ENCODE results near the gene RHOB. TPM values are rescaled to one million over a fixed set of nuclear protein-coding genes. Genes with fewer than 3 reads are reported as not detected.

Gene RHOB
- total and polyA plus RNA-seq, 2 donors (not counting 1 experiment from before 2014, with no cell fraction given): 63.0 to 1,037 TPM

GRCh38 chr2:20444993-20445910, 1.6 kb upstream of the RHOB start:
- intact Hi-C loops (cut with micrococcal nuclease): loop anchor here (5.0 to 10.0 kb wide), 6 partner anchors 33 to 1883 kb away; partner anchors contain the start of genes RDH14, TTC32 and WDR35

More at GRCh38 chr2:20444993-20445910, 1.6 kb upstream of the RHOB start:
- Histone ChIP-seq H3K9me3 (ENCODE audit: control extremely low read depth in 1 of 3, control insufficient read depth in 2 of 3, insufficient read depth in 1 of 3, low read length in 2 of 3) (peaks cover 0 to 8% (median 0%) of the 10 kb centered on the region in 3 donors), H2AFZ (ENCODE audit: insufficient read depth, low read depth, low read length, poor library complexity, severe bottlenecking) (no peak overlapping the region), H3K36me3 (replicated peaks in 1 of 2; ENCODE audit: control extremely low read depth in 1 of 2, control insufficient read depth in 1 of 2, extremely low read depth in 1 of 2, insufficient read depth in 2 of 2, low read length in 1 of 2) (no peaks in the 10 kb centered on the region), H3K4me2 (replicated peaks; ENCODE audit: low read depth, low read length, poor library complexity, severe bottlenecking) (no peak overlapping the region), H3K9ac (ENCODE audit: low read length) (no peak overlapping the region), H3K79me2 (ENCODE audit: control insufficient read depth, insufficient read depth, low read length) (peaks cover 12% of the 10 kb centered on the region), H3K4me1 (ENCODE audit: control insufficient read depth in 2 of 2, insufficient read depth in 2 of 2, low read length in 2 of 2) (peaks cover 15 to 20% of the 10 kb centered on the region in 2 donors), H4K20me1 (ENCODE audit: control insufficient read depth, insufficient read depth, low read length, poor library complexity, severe bottlenecking) (peaks cover 22% of the 10 kb centered on the region), H3K27me3 (replicated peaks in 1 of 4; ENCODE audit: control extremely low read depth in 1 of 4, control insufficient read depth in 3 of 4, insufficient read depth in 4 of 4, low read length in 3 of 4) (peaks cover 0 to 21% (median 7%) of the 10 kb centered on the region in 4 experiments), H3K4me3 (ENCODE audit: control extremely low read depth in 1 of 5, extremely low read depth in 1 of 5, insufficient read depth in 1 of 5, low read depth in 2 of 5, low read length in 4 of 5) (no peak overlapping the region), H3K27ac (ENCODE audit: low read length in 2 of 2) (no peak overlapping the region)
- ChIA-PET CTCF (interaction anchor here (0.6 to 5.2 kb wide), 17 partner anchors 8 to 518 kb away, joined by 3 to 114 read pairs (median 10); partner anchors contain the start of gene HS1BP3), POLR2A (interaction anchor here (0.6 to 2.0 kb wide), 5 partner anchors 16 to 231 kb away, joined by 5 to 16 read pairs (median 9); no protein-coding TSS in a partner anchor)
- Mint-ChIP-seq H3K4me3 (no peak overlapping the region), H3K27me3 (peaks cover 14% of the 10 kb centered on the region), H3K4me1 (peaks cover 18% of the 10 kb centered on the region), H3K9me3 (ENCODE audit: insufficient read depth) (no peaks in the 10 kb centered on the region), H3K27ac (no peak overlapping the region)
- TF ChIP-seq EZH2 (IDR thresholded peaks at IDR 0.05; ENCODE audit: borderline replicate concordance, insufficient read depth, low read depth, low read length, poor library complexity, severe bottlenecking): no peak
- TF ChIP-seq, protein P1, sequence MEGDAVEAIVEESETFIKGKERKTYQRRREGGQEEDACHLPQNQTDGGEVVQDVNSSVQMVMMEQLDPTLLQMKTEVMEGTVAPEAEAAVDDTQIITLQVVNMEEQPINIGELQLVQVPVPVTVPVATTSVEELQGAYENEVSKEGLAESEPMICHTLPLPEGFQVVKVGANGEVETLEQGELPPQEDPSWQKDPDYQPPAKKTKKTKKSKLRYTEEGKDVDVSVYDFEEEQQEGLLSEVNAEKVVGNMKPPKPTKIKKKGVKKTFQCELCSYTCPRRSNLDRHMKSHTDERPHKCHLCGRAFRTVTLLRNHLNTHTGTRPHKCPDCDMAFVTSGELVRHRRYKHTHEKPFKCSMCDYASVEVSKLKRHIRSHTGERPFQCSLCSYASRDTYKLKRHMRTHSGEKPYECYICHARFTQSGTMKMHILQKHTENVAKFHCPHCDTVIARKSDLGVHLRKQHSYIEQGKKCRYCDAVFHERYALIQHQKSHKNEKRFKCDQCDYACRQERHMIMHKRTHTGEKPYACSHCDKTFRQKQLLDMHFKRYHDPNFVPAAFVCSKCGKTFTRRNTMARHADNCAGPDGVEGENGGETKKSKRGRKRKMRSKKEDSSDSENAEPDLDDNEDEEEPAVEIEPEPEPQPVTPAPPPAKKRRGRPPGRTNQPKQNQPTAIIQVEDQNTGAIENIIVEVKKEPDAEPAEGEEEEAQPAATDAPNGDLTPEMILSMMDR (IDR thresholded peaks at IDR 0.05): no peak
- DNase-seq: no peak
- ATAC-seq (ENCODE audit: low read depth): no peak
- 67% methylated on average over 17 of the region's 24 CpGs for WGBS (ENCODE audit: insufficient coverage)
